Activated T-cell treated with anti-CD3 and anti-CD28 coated beads for 4 hours (primary cell): ENCODE data around the gene ACAN.

ENCODE experiments used
- DNase-seq: peaks from one replicate; pipeline ENCODE4 v3.0.0-alpha.2; 2020

Gene ACAN

GRCh38 chr15:88880944-88881740, 77.9 kb downstream of the ACAN start:
- no peak for DNase-seq

GRCh38 chr15:88881775-88882174, 78.5 kb downstream of the ACAN start:
- no peak for DNase-seq

GRCh38 chr15:88882785-88883184, 79.5 kb downstream of the ACAN start:
- DNase-seq, result no peak

- no peak for DNase-seq
These were observed 83.9 kb downstream of the ACAN start for GRCh38 chr15:88887068-88887580.

- no peak for DNase-seq
These were observed 85.5 kb downstream of the ACAN start for GRCh38 chr15:88888719-88889118.

GRCh38 chr15:88890495-88890894, 87.3 kb downstream of the ACAN start:
- DNase-seq, result no peak

- no peak for DNase-seq
These were observed 88.5 kb downstream of the ACAN start for GRCh38 chr15:88891540-88892254.

- DNase-seq, result peak; percentile 86
These were observed 91.1 kb downstream of the ACAN start for GRCh38 chr15:88894348-88894818.

GRCh38 chr15:88894819-88895767, 91.9 kb downstream of the ACAN start, which contains the start of gene HAPLN3:
HAPLN3 (minus strand) TSS chr15:88895544; CDS start chr15:88887298, 8,246 bp downstream.
- DNase-seq, result peak; percentile 48

GRCh38 chr15:88896333-88897033, 93.2 kb downstream of the ACAN start:
- no peak for DNase-seq

- DNase-seq, result no peak
These were observed 93.9 kb downstream of the ACAN start for GRCh38 chr15:88897142-88897455.

- DNase-seq, result peak; percentile 77
These were observed 94.4 kb downstream of the ACAN start for GRCh38 chr15:88897456-88898194.

GRCh38 chr15:88898736-88899135, 95.5 kb downstream of the ACAN start:
- no peak for DNase-seq

- no peak for DNase-seq
These were observed 96.0 kb downstream of the ACAN start for GRCh38 chr15:88899251-88899650.

- DNase-seq, result no peak
These were observed 97.2 kb downstream of the ACAN start for GRCh38 chr15:88900309-88900981.

- DNase-seq, result no peak
These were observed 97.8 kb downstream of the ACAN start for GRCh38 chr15:88900982-88901418.

- no peak for DNase-seq
These were observed 98.4 kb downstream of the ACAN start for GRCh38 chr15:88901508-88902220.

GRCh38 chr15:88902221-88902835, 99.1 kb downstream of the ACAN start:
- no peak for DNase-seq

- no peak for DNase-seq
These were observed 99.6 kb downstream of the ACAN start for GRCh38 chr15:88902846-88903245.

GRCh38 chr15:88904257-88904623, 101.0 kb downstream of the ACAN start:
- no peak for DNase-seq
